ENCODE measurements around the gene BICRAL.

Gene BICRAL

GRCh38 chr6:42846505-42846904, 64.7 kb downstream of the BICRAL start:
- Histone ChIP-seq H3K36me3 (ENCODE audit: control insufficient read depth, low read length) (peaks cover 2% of the 10 kb centered on the region; the same call in 1 of the 2 replicates), H3K4me2 (ENCODE audit: low read length) (no peak overlapping the region), H3K4me3 (ENCODE audit: low read length) (no peak overlapping the region), H3K9me2 (replicated peaks; ENCODE audit: control insufficient read depth, low read length) (no peaks in the 10 kb centered on the region), H3K79me2 (ENCODE audit: control insufficient read depth, low read length) (no peaks in the 10 kb centered on the region), H3K4me1 (ENCODE audit: control insufficient read depth, low read length) (no peaks in the 10 kb centered on the region), H3F3A (ENCODE audit: control insufficient read depth, insufficient read depth) (peaks cover 3% of the 10 kb centered on the region; the same call in 1 of the 2 replicates), H3K27me3 (ENCODE audit: control insufficient read depth, low read length) (no peaks in the 10 kb centered on the region), H4K20me1 (ENCODE audit: control insufficient read depth, insufficient read depth, low read depth, low read length) (0 out of 2 replicates have a peak, but pooled peaks cover 3% of the 10 kb centered on the region), H3K27ac (ENCODE audit: low read depth, low read length) (no peak overlapping the region), H3K9me3 (ENCODE audit: control insufficient read depth, insufficient read depth, low read length) (no peaks in the 10 kb centered on the region)
- TF ChIP-seq, protein P1, sequence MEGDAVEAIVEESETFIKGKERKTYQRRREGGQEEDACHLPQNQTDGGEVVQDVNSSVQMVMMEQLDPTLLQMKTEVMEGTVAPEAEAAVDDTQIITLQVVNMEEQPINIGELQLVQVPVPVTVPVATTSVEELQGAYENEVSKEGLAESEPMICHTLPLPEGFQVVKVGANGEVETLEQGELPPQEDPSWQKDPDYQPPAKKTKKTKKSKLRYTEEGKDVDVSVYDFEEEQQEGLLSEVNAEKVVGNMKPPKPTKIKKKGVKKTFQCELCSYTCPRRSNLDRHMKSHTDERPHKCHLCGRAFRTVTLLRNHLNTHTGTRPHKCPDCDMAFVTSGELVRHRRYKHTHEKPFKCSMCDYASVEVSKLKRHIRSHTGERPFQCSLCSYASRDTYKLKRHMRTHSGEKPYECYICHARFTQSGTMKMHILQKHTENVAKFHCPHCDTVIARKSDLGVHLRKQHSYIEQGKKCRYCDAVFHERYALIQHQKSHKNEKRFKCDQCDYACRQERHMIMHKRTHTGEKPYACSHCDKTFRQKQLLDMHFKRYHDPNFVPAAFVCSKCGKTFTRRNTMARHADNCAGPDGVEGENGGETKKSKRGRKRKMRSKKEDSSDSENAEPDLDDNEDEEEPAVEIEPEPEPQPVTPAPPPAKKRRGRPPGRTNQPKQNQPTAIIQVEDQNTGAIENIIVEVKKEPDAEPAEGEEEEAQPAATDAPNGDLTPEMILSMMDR (IDR thresholded peaks at IDR 0.05; ENCODE audit: low read depth, low read length, poor library complexity, severe bottlenecking): no peak

GRCh38 chr6:42848700-42849099, 66.8 kb downstream of the BICRAL start:
- Histone ChIP-seq H3K36me3 (ENCODE audit: control insufficient read depth, low read length) (peaks cover 10% of the 10 kb centered on the region), H3K79me2 (ENCODE audit: control insufficient read depth, low read length) (no peaks in the 10 kb centered on the region), H3K4me3 (ENCODE audit: low read length) (no peak overlapping the region), H3F3A (ENCODE audit: control insufficient read depth, insufficient read depth) (peaks cover 3% of the 10 kb centered on the region; the same call in 1 of the 2 replicates), H3K9me2 (replicated peaks; ENCODE audit: control insufficient read depth, low read length) (no peaks in the 10 kb centered on the region), H3K4me1 (ENCODE audit: control insufficient read depth, low read length) (no peaks in the 10 kb centered on the region), H3K9me3 (ENCODE audit: control insufficient read depth, insufficient read depth, low read length) (no peaks in the 10 kb centered on the region), H3K27me3 (ENCODE audit: control insufficient read depth, low read length) (no peaks in the 10 kb centered on the region), H3K27ac (ENCODE audit: low read depth, low read length) (no peak overlapping the region), H3K4me2 (ENCODE audit: low read length) (no peak overlapping the region), H4K20me1 (ENCODE audit: control insufficient read depth, insufficient read depth, low read depth, low read length) (0 out of 2 replicates have a peak, but pooled peaks cover 3% of the 10 kb centered on the region)
- TF ChIP-seq EZH2phosphoT487 (IDR thresholded peaks at IDR 0.05; ENCODE audit: borderline replicate concordance, low read length): no peak
- TF ChIP-seq, protein P1 (IDR thresholded peaks at IDR 0.05; ENCODE audit: low read depth, low read length, poor library complexity, severe bottlenecking): no peak

DNA sequence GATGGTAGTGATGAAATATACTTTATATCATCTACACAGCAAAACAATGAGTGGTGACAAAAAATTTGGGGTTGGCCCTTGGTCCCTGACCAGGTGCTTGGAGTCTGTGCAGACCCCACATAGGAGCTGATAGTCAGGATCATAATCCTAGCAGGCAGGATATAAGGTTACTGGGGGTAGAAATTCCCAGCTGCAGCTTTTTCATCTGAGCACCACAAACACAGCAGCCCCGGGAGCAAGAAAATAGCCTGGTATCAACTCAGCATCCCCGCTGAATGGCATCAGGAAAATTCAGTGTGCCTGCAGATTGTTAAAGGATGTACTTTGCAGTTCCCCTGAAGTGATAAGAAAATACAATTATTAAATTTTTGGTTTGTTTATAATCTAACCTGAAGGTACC, 69.7 kb downstream of the BICRAL start:
- Histone ChIP-seq H3K4me3 (ENCODE audit: low read length) (no peak overlapping the region), H3K9me3 (ENCODE audit: control insufficient read depth, insufficient read depth, low read length) (no peaks in the 10 kb centered on the region), H3K4me2 (ENCODE audit: low read length) (no peak overlapping the region), H4K20me1 (ENCODE audit: control insufficient read depth, insufficient read depth, low read depth, low read length) (no peaks in the 10 kb centered on the region), H3K27ac (ENCODE audit: low read depth, low read length) (no peak overlapping the region), H3K36me3 (ENCODE audit: control insufficient read depth, low read length) (peaks cover 32% of the 10 kb centered on the region), H3K79me2 (ENCODE audit: control insufficient read depth, low read length) (no peaks in the 10 kb centered on the region), H3K4me1 (ENCODE audit: control insufficient read depth, low read length) (no peaks in the 10 kb centered on the region), H3K27me3 (ENCODE audit: control insufficient read depth, low read length) (no peaks in the 10 kb centered on the region), H3F3A (ENCODE audit: control insufficient read depth, insufficient read depth) (no peaks in the 10 kb centered on the region), H3K9me2 (replicated peaks; ENCODE audit: control insufficient read depth, low read length) (no peaks in the 10 kb centered on the region)
- no peak for TF ChIP-seq EZH2phosphoT487 (IDR thresholded peaks at IDR 0.05; ENCODE audit: borderline replicate concordance, low read length)
- TF ChIP-seq, protein P1 (IDR thresholded peaks at IDR 0.05; ENCODE audit: low read depth, low read length, poor library complexity, severe bottlenecking): no peak
